IPS-11a (cell line): ENCODE measurements around the gene BUD23.
"Not testable (repeated sequence)": the region's sequence is repeated elsewhere in the genome, so short reads cannot be mapped to it uniquely, and the experiment has no call there.

Source experiments
- H3K4me3 ChIP-seq: one replicate; pipeline ENCODE4 v1.5.1; 2013; ENCODE audit warnings: low read depth, low read length, control low read depth

BUD23 gene, protein sequence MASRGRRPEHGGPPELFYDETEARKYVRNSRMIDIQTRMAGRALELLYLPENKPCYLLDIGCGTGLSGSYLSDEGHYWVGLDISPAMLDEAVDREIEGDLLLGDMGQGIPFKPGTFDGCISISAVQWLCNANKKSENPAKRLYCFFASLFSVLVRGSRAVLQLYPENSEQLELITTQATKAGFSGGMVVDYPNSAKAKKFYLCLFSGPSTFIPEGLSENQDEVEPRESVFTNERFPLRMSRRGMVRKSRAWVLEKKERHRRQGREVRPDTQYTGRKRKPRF

DNA sequence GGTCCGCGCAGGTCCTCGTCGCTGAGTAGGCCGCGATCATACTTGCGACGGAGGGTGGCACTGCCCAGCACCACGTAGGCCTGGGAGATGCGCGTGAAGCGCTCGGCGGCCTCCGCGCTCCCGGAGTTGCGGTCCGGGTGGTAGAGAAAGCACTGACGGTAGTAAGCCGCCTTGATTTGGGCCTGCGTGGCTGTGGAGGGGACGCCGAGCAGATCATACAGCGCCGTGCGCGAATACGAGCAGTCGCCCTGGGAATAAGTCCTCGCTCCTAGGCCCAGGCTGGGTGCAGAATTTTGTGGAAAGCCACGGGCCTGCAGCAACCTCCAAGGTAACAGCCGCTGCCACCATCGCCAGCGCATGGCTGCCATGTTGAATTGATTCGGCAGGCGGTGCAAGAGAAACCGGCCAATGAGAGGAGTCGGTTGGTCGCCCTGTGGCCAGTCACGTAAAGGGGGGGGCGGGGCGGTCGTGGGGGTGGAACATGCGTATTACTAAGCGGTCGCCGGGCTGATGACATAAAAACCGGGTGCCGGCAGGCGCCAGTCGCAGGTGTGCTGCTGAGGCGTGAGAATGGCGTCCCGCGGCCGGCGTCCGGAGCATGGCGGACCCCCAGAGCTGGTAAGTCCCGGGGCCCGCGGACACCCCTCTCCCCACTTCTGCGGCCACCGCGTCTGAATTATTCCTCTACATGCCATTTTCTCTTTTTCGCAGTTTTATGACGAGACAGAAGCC, at the start of gene BUD23, which contains the start of gene DNAJC30:
TSS of gene BUD23 (plus strand) at position 542 of the 732 bp plus-strand sequence. CDS start at position 571, 29 bp downstream.
TSS of gene DNAJC30 (minus strand) at position 398 of the 732 bp plus-strand sequence. CDS start at position 368, 30 bp downstream.
- H3K4me3 ChIP-seq, result peak within 1 kb of the TSS; percentile 99

- no peak overlapping the region for H3K4me3 ChIP-seq
These were observed 49.6 kb upstream of the BUD23 start for GRCh38 chr7:73633844-73634243.

- no peak overlapping the region for H3K4me3 ChIP-seq
These were observed 47.8 kb upstream of the BUD23 start for GRCh38 chr7:73635428-73636200.

DNA sequence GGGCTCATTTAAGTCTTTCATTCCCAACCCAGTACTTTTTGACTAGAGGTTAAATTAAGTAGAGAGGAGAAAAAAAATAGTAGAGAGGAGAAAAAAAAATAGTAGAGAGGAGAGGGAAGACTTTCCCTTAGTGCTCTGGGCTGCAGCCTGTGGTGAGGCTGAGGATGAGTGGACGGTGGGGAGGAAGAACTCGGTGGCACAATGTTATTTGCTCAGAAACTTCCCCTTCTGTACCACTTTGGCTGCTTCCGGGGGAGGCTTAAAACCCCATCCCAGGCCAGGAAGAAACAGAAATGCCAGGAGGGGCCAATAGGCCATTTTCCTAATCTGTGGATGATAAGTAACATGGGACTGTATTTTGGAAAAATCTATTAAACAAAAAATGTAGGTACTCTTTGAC, 44.5 kb upstream of the BUD23 start:
- no peak overlapping the region for H3K4me3 ChIP-seq

- H3K4me3 ChIP-seq, result no peak overlapping the region
These were observed 40.6 kb upstream of the BUD23 start for GRCh38 chr7:73642834-73643233.

GRCh38 chr7:73644688-73645286, 38.6 kb upstream of the BUD23 start:
- H3K4me3 ChIP-seq, result no peak overlapping the region

DNA sequence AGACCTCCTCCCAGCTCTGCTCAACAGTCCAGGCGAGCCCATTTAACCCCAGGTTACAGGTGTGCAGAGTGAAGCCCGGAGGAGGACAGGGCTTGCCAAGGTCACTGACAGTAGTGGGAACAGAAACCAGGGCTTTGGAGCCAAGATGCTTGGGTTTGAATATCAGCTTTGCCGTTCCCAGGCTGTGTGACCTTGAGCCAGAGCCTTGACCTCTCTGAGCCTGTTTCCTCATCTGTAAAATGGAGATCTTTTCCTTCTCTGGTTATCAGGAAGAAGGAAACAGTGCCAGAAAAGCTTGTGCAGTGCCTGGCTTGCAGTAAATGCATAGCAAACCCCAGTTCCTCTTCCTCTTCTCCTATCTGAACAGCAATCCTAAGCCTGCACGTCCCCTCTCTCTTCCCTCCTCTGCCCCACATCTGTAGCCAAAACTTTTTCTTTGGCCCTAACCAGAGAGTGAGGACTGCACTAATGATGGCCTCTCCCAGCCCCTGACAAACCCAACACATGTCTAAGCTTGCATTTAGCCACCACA, 37.7 kb upstream of the BUD23 start:
- no peak overlapping the region for H3K4me3 ChIP-seq

- peak overlapping the region; percentile 47 for H3K4me3 ChIP-seq
These were observed 36.3 kb upstream of the BUD23 start for GRCh38 chr7:73646785-73647724.

- peak overlapping the region; percentile 47 for H3K4me3 ChIP-seq
These were observed 35.4 kb upstream of the BUD23 start for GRCh38 chr7:73647725-73648592.

DNA sequence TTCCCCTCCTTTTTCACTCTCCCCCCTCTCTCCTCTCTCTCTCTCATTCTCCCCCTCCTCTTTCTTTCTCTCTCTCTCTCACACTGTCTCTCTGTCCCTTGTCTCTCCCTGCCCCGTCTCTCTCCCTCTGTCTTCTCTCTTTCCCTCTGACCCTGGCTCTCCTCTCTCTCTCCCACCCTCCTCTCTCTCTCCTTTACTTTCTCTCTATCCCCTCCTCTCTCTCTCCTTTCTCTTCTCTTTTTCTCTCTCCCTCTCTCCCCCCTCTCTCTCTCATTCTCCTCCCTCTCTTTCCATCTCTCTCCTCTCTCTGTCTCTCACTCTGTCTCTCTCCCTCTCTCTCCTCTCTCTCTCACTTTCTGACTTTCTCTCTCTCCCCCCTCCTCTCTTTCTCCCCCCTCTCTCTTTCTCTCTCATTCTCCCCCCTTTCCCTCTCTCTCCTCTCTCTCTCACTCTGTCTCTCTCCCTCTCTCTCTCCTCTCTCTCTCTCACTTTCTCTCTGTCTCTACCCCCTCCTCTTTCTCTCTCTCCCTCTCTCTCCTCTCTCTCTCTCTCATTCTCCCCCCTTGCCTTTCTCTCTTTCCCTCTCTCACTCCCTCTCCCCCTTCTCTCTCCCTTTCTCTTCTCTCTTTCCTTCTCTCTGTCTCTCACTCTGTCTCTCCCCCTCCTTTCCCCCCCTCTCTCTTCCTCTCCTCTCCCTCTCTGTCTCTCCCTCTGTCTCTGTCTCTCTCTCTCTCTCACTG, 34.6 kb upstream of the BUD23 start:
- no peak overlapping the region for H3K4me3 ChIP-seq

DNA sequence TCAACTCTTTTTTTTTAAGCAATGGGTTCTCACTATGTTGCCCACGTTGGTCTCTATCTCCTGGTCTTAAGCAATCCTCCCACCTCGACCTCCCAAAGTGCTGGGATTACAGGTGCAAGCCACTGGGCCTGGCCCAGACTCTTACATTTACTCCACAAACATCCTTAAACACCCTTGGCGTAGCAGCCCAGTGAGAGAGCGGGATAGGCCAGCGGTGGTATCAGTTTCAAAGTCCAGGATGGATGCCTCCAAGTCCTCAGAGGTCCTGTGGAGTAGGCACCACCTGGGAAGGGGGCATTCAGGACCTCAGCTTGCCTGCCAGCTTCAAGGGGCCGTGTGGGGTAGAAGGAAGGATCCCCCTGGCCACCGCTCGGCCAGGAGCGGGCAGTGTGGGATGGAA, 33.8 kb upstream of the BUD23 start:
- H3K4me3 ChIP-seq, result no peak overlapping the region

DNA sequence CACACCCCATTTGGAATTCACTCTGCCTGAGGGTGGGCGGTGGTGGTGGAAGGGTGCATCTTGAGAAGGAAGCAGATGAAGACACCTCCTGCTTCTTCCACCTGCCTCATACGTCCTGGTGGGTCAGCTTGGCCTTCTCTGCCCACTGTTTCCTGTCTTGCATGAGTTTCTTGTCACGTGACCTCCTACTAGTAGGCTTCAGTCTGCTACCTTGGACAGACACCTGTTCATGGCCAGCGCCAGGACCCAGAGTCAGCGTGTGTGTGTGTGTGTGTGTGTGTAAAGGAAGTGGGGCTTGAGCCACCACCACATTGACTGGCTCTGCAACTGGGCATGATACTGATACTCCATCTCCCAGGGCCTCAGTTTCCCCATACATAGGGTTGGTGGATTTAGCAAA, 32.9 kb upstream of the BUD23 start:
- H3K4me3 ChIP-seq, result no peak overlapping the region

- H3K4me3 ChIP-seq, result no peak overlapping the region
These were observed 30.9 kb upstream of the BUD23 start for GRCh38 chr7:73652541-73652949.

DNA sequence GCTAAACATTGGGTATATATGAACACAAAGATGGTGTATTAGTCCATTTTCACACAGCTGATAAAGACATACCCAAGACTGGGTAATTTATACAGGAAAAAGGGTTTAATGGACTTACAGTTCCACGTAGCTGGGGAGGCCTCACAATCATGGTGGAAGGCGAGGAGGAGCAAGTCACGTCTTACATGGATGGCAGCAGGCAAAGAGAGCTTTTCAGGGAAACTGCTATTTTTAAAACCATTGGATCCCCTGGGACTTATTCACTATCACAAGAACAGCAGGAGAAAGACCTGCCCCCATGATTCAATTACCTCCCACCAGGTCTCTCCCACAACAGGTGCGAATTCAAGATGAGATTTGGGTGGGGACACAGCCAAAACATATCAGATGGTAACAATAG, 28.1 kb upstream of the BUD23 start:
- H3K4me3 ChIP-seq, result not testable (repeated sequence)

- H3K4me3 ChIP-seq, result no peak overlapping the region
These were observed 23.4 kb upstream of the BUD23 start for GRCh38 chr7:73659983-73660382.

- H3K4me3 ChIP-seq, result not testable (repeated sequence)
These were observed 22.8 kb upstream of the BUD23 start for GRCh38 chr7:73660594-73660993.

DNA sequence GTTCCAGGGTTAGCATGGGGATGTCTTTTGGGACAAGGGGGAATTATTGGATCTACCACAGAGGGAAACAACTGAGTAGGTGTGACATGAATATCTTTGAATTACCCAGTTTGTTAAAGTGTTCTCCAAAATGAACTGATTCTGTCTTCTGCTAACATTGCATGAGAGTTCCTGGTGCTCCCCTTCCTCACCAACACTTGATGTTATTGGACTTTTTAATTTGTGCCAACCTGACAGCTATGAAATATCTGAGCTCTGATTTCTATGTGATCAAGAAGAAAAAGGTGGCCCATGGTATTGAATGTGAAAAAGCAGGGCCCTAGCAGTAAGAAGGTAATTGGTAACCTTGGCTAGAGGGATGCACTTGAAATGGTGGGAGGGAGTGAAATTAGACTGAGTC, 20.4 kb upstream of the BUD23 start:
- H3K4me3 ChIP-seq, result no peak overlapping the region
